Mucosa of descending colon (tissue), 3 donors: ENCODE measurements around the gene SERP1. TPM values are rescaled to one million over a fixed set of nuclear protein-coding genes. Genes with fewer than 3 reads are reported as not detected.

Experiments
- ATAC-seq: fragments of 200-7000 bp; cut with Tn5 transposase; one replicate; pipeline ENCODE4 v1.9.1; 2020; ENCODE audit warnings: mild to moderate bottlenecking, moderate library complexity
- DNase-seq, 3 donors: peaks; one replicate each; pipeline ENCODE4 v3.0.0-alpha.2; 2020
- H3K36me3 ChIP-seq: fragments of 200-600 bp; one replicate; pipeline ENCODE4 v1.8.0; 2021; ENCODE audit warnings: low read depth, mild to moderate bottlenecking
- H3K4me1 ChIP-seq: fragments of 200-600 bp; one replicate; pipeline ENCODE4 v1.8.0; 2021; ENCODE audit warnings: low read depth, mild to moderate bottlenecking
- H3K4me3 ChIP-seq: fragments of 200-600 bp; one replicate; pipeline ENCODE4 v1.8.0; 2021; ENCODE audit warnings: mild to moderate bottlenecking
- H3K9me3 ChIP-seq: fragments of 200-600 bp; one replicate; pipeline ENCODE4 v1.8.0; 2021; ENCODE audit warnings: mild to moderate bottlenecking
- intact Hi-C, 2 donors: fragments of 100-400 bp; cut with DNase I in 1 of 2; cut with micrococcal nuclease in 1 of 2; formaldehyde crosslinking; loops; one replicate each; pipeline versions ENCODE4 v1.11.0 to v1.11.1; 2022; cut with DNase I, micrococcal nuclease
- total RNA-seq, 3 donors: library from RNA; stranded (reverse); fragmentation: NEBNext Ultra II Directional in 2 of 3; extraction: Animal tissue kit (Norgen Biotek cat#: 25700) in 2 of 3; gene quantifications; one replicate each; pipeline versions ENCODE4 v1.2.1 to v1.2.4, GENCODE V29; 2021 to 2023
- TF ChIP-seq, protein P1 (sequence below): fragments of 200-600 bp; IDR thresholded peaks from one replicate; pipeline ENCODE4 v1.8.0; 2022; ENCODE audit warnings: antibody characterized with exemption, mild to moderate bottlenecking
- donor health status: DM: no; HTN: no; CAD: no; lungs with moderate emphysema.
- donor health status: DM: no; HTN: no; CAD: no.
- donor health status: DM: no; HTN: yes; CAD: no.

Gene SERP1
- total RNA-seq, 3 donors from 2014 or later, result 72.8 to 87.1 (median 86.6) TPM

DNA sequence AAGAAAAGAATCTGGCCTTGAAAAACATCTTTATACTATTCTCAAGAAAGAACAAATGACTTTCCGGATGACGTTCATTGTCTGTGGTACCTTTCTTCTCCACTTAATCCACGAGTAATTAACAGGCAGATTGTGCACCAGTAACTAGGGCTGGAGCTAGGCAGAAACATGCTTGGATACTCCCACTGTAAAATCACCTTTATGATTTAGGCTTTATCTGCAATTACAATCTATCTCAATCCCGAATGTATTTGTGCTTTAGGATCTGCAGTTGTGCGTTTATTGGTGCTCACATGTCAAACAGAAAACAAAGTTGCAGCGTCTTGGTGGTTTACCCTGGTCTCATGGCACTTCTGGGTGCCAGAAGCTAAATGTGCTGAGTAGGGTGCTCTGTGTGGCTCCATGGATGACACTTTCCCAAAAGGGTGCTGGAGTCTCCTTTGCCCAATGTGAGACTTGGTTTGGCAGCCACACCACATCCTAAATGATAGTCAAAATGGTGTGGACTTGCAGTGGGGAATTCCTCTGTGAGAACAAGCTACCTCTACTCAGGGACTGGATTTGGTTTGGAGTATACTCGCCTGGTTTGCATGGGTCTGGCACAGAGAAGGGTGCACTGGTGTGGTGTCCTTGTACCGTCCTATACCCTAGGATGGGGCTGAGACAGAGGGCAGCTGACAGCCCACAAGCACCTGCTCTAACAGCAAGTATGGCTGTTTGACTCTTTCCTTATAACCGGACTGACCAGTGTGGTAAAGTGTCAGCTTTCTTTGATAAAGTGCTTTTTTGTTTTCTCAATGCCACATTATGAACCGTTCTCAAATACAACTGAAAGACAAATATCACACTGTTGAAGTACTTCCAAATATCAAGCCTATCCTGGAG lies 7.7 kb downstream of the SERP1 start:
- TF ChIP-seq, protein P1, sequence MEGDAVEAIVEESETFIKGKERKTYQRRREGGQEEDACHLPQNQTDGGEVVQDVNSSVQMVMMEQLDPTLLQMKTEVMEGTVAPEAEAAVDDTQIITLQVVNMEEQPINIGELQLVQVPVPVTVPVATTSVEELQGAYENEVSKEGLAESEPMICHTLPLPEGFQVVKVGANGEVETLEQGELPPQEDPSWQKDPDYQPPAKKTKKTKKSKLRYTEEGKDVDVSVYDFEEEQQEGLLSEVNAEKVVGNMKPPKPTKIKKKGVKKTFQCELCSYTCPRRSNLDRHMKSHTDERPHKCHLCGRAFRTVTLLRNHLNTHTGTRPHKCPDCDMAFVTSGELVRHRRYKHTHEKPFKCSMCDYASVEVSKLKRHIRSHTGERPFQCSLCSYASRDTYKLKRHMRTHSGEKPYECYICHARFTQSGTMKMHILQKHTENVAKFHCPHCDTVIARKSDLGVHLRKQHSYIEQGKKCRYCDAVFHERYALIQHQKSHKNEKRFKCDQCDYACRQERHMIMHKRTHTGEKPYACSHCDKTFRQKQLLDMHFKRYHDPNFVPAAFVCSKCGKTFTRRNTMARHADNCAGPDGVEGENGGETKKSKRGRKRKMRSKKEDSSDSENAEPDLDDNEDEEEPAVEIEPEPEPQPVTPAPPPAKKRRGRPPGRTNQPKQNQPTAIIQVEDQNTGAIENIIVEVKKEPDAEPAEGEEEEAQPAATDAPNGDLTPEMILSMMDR, result no peak
- Histone ChIP-seq H3K36me3 (no peaks in the 10 kb centered on the region), H3K9me3 (no peaks in the 10 kb centered on the region), H3K4me3 (no peak overlapping the region), H3K4me1 (no peaks in the 10 kb centered on the region)
- ATAC-seq, result peak; percentile 71
- no peak for DNase-seq
- intact Hi-C loops, result no loop called here

DNA sequence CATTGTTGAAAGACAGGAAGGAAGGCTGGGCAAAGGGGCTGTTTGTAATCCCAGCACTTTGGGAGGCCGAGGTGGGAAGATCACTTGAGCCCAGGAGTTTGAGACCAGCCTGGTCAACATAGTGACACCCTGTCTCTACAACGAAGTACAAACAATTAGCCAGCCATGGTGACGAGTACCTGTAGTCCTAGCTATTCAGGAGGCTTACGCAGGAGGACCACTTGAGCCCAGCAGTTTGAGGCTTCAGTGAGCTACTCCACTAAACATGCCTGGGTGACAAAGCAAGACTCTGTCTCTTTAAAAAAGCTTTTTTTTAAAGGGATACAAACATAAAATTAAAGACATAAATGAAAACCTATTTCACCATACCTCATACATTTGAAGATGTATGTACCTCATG lies 11.1 kb downstream of the SERP1 start:
- Histone ChIP-seq H3K4me1 (no peaks in the 10 kb centered on the region), H3K36me3 (no peaks in the 10 kb centered on the region), H3K4me3 (no peak overlapping the region), H3K9me3 (no peaks in the 10 kb centered on the region)
- no peak for ATAC-seq
- intact Hi-C loops, result no loop called here
- DNase-seq, result no peak
- TF ChIP-seq, protein P1, result no peak

DNA sequence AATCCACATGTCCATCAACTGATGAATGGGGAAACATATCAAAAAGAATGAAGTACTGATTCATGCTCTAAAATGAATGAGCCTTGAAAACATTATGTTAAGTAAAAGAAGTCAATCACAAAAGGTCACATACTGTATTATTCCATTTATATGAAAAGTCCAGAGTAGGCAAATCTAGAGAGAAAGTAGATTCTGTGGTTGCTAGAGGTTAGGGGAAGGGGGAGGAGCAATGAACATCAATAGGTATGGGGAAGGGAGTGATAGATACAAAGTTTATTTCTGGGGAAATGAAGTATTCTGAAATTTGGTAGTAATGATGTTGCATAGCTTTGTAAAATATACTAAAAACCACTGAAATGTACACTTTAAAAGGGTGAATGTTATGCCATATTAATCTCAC lies 14.5 kb downstream of the SERP1 start:
- Histone ChIP-seq H3K36me3 (no peaks in the 10 kb centered on the region), H3K9me3 (no peaks in the 10 kb centered on the region), H3K4me1 (no peaks in the 10 kb centered on the region), H3K4me3 (no peak overlapping the region)
- ATAC-seq, result no peak
- DNase-seq, result no peak
- intact Hi-C loops, result no loop called here
- TF ChIP-seq, protein P1, result no peak

DNA sequence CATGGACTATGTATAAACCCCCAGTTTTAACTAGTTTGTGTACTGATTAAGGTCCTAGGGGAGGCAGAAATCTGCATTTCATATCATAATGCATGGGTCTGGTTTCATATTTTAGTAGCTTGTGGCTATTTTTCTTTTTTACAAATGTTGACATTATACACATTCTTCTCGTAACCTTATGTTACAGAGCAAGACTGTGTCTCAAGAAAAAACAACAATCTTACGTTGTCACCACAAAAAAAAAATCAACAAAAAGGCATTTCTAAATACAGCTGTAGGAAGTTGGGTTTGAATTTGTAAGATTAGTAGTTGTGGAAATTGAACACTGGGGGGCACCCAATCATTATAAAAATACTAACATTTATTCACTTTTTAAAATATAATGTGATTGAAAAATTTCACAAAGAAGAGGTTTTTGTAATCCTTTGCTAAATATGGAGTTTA lies 17.9 kb downstream of the SERP1 start:
- Histone ChIP-seq H3K36me3 (no peaks in the 10 kb centered on the region), H3K4me1 (no peaks in the 10 kb centered on the region), H3K9me3 (no peaks in the 10 kb centered on the region), H3K4me3 (no peak overlapping the region)
- TF ChIP-seq, protein P1, result no peak
- intact Hi-C loops, result no loop called here
- no peak for ATAC-seq
- DNase-seq, result no peak

DNA sequence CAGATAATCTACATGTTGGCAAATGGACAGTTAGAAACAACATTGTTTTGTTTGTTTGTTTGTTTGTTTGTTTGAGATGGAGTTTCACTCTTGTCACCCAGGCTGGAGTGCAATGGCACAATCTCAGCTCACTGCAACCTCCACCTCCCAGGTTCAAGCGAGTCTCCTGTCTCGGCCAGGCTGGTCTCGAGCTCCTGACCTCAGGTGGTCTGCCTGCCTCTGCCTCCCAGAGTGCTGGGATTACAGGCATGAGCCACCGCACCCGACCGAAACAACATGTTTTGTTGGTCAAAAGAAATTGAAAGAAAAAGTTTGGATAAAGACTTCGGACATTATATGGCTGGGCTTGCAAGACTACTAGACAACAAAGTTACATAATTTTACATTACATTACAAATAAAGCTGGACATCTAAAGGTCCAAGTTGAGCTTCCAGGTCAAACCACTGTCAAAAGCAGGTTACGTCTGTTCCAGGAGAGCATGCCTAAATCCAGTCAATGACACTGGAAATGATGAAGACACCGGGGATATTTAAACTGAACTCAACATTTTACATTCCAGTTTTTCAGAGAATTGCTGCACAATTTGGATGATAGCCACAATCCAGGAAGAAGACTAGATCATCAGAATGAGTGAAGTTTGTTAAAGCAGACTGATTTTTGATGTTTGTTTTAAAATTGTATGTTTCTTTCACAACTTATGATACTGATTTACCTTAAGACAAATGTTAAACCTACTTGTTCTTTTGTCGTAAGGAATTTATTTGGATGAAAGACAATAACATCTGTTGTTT lies 18.6 kb downstream of the SERP1 start:
- no peak for ATAC-seq
- TF ChIP-seq, protein P1, result no peak
- Histone ChIP-seq H3K36me3 (no peaks in the 10 kb centered on the region), H3K4me1 (no peaks in the 10 kb centered on the region), H3K4me3 (no peak overlapping the region), H3K9me3 (no peaks in the 10 kb centered on the region)
- DNase-seq, result no peak
- intact Hi-C loops, result no loop called here
